Activated CD8-positive, alpha-beta memory T cell treated with anti-CD3 and anti-CD28 coated beads, Interleukin-2, amount 50 U/mL, for 24 hours (primary cell): ENCODE data around the gene IQGAP2.

ENCODE experiments used
- DNase-seq: peaks from one replicate; pipeline ENCODE4 v3.0.0-alpha.2; 2020; ENCODE audit errors: extremely low read depth

The IQGAP2 gene

DNA sequence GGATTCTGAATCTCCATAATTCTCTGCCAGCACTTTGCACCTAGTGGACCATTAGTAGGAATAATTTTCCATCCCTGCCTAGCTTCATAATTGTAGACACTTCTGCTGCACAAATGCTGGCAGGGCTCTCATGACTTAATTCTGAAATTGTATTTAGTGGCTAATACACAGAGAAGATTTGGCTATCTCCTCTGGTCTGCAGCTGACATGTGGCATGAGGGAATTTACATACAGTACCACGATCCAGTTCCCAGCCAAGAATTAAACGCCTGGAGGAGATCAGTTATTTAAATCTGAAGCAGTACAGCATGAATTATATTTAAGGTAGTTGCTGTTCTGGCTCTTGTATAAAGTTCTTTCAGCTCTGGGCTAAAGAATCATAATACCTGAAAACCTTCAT, 46.5 kb downstream of the IQGAP2 start:
- DNase-seq = no peak

- no peak for DNase-seq
Observed at GRCh38 chr5:76450054-76450453, 47.0 kb downstream of the IQGAP2 start.

DNA sequence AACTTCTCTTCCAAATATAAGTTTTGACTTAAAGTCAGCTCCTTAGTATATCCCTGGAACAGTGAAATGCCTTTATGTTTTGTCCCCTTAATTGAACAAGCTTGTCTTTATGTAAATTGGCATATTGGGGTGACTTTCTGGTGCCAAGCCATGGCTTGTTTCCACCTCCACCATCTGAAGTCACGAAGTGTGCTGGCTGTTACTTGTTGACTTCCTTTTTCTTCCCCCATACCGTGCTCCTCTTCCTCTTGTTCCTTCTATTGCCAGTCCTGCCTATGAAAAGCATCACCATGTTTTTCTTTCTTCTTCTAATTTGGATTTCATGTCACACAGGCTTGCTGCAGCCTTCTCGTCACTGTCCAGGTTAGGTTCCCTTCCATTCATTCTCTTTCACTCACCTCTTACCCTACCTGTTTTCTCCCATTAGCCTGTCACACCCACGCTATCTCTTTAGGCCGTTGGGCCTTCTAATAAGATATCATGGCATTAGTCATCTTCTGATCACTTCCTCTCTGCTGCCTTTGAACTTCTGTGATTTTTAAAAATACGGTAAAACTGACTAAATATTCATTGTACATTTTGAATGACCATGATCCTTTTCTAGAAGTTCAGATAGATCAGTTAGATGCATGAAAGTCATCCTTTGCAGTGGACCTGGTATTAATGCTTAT, 48.1 kb downstream of the IQGAP2 start:
- no peak for DNase-seq

DNA sequence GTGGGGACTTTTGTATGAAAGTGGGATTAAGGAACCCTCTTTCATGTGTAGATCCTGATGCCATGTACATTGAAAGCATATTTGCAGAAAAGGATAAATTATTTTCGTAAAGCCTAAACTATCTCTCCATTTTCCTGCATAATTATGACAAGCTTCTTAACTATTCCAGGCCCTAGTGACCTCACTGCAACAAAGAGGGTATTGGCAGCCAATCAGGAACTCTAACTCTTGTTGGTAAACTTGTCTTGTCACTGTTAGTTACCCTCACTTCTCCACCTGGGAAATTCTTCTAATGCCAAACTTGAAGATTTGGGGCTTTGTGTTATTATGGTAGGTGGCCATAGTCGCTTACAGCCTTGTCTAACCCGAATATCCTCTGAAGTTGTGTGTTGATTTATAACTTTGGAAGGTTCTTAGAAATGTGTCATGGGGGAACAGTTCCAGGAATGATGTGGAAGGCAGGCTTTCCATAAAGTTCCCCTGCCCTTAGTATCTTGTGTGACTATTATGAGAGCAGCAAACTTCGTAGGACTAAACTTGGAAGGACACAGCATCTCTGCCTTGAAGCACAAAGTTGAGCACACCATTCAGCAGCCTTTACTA, 52.5 kb downstream of the IQGAP2 start:
- DNase-seq = no peak

DNA sequence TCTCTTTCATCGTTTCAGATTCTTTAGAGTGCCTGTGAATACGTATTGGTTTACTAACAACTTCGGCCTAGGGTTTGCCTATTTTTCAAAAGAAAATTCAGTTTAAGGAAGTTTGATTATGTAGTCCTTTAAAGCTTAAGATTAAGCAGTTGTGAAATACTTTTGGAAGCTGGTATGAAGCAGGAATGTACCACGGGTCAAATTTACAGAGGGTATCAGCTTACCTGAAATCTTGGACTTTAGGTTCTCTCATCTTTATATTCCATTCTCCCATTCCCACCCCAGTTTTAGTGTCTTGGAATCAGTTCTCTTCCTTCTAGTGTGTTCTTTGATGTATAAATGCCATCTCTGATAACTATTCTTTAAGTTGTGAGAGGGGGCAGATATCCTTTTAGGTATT, 53.2 kb downstream of the IQGAP2 start:
- DNase-seq = no peak

GRCh38 chr5:76457674-76458485, 54.8 kb downstream of the IQGAP2 start:
- no peak for DNase-seq

DNA sequence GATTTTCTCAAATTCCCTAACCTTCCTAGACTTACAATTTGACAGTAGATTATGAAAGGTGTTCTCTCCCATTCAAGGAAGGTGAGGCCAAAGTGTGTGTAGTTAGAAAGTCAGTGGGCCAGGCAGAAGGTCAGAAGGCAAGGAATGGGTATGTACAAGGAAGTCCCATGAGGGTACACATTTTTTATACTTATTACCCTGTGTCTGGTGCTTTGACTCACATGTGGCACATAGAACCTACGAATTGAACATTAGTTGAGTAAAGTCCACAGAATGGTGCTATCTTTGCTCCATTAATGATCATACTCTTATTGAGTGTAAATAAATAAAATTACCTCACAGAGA, 55.4 kb downstream of the IQGAP2 start:
- no peak for DNase-seq

DNA sequence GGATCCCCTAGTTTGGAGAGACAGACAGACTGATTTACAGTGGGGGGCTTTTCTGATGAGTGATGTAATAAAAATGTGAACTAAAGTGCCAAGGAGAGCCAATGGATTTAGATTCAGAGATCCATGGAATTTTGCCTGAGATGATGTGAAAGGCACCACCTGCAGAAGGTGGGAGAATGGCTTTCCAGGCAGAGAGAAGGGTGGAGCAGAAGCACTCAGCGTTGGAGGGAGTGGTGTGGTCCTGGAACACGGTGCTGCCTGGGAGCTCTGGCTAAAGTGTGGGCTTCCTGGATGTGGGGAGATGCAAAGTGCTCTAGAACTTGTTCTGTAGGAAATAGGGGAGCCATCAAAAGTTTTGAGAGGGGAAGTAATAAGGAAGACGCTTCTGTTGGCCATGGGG, 57.0 kb downstream of the IQGAP2 start:
- DNase-seq = no peak

DNA sequence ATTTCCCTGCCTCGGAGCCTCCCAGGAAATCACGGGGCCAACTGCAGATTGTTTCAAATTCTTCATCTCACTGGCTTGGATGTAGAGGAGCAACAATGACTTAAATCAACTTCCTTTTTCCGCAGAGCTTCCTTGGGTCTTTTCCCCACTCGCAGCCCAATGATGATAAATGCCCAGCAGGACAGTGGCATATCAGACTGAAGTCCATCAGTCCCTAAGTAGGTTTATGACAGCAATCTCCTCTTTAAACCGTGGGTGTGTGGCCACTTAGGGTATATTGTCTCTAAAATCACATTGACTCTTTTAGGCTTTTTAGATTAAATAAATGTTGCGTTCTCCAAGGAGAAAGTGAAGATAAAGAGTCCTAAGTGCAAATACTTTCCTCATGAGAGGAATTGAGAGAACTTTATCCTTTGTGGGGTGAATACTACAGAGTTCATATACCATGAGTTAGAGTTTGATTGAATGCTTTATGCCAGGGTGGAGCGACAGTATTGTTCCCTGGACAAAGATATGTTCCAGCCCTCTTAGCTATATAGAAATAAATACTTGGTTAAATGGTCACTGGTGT, 59.1 kb downstream of the IQGAP2 start:
- no peak for DNase-seq

DNA sequence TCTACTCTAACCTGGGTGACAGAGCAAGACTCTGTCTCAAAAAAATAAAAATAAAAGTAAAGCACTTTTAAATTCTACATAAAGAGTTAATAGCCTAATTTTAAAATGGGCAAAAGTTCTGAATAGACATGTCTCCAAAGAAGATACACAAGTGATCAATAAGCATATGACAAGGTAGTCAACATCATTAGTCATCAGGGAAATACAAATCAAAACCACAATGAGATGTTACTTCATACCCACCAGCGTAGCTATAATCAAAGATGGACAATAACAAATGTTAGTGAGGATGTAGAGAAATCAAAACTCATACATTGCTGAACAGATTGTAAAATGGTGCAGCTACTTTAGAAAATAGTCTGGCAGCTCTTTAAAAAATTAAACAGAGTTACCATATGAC, 64.1 kb downstream of the IQGAP2 start:
- no peak for DNase-seq

GRCh38 chr5:76468635-76469425, 65.7 kb downstream of the IQGAP2 start:
- DNase-seq = no peak

DNA sequence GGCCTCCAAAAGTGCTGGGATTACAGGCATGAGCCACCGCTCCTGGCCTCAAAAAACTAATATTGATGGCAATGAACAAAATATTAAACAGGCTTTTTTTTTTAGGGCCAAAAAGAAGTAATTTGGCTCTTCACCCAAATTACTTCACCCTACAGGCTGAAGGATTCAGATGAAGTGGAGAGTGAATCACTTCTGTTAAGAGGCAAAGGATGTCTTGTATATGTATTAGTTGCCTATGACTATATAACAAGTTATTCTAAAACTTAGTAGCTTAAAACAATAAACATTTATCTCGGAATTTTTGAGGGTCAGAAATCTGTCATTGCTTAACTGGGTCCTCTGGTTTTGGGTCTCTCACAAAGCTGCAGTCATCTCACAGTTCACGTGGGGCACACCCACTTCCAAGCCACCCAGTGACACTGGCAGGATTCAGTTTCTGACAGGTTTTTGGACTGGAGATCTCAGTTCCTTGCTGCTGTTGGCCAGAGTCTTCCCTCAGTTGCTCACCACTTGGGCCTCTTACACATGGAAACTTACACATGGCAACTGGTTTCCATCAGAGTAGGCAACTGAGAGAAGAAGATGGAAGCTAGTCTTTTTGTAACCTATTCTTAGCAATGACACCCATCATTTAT, 66.7 kb downstream of the IQGAP2 start:
- DNase-seq = no peak

- DNase-seq = no peak
Observed at GRCh38 chr5:76470976-76471375, 67.9 kb downstream of the IQGAP2 start.

GRCh38 chr5:76471406-76471805, 68.3 kb downstream of the IQGAP2 start:
- no peak for DNase-seq

- DNase-seq = no peak
Observed at GRCh38 chr5:76471987-76472334, 68.9 kb downstream of the IQGAP2 start.

DNA sequence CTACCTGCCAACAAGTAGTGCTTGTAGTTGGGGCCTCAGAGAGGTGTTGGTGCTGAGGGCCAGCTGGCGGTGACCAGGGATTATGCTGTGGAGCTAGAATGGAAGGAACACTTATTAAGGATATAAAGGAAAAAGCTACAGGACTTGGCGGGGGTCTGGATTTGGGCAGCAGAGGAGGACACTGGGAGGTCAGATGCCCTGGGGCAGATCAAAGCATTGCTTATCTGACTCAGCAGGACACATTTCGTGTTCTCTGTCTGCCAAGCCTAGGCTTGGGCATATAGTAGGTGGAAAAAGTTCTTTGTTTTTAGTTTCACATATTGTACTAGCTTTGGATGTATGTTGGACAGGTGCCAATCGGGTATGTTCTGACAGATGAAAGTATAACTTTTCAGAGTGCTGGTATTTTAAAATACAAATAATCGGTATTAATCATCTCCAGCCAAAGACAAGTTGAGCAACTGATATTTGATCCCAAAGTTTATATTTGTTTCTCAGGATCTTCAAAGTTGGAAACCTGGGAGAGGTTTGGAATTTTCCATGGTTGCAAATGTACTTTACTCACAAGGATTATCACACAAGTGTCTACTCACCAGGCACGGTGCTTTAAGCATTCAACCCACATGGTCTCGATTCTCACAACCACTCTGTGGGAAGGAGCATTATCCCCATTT, 69.4 kb downstream of the IQGAP2 start:
- no peak for DNase-seq

DNA sequence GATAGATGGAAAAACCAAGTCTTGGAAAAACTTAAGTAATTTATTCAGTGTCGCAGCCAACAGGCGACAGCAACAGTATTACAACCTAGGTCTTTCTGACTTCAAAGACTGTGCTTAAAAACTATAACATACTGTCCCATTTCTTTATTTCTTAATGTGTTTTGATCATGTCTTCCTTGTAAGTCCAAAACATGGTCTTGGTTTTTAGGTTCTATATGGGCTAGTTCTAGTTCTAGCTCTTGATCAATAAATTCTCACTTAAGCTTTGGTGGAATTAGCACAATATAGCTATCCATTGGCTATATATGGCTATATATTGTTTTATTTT, 69.9 kb downstream of the IQGAP2 start:
- DNase-seq = no peak

DNA sequence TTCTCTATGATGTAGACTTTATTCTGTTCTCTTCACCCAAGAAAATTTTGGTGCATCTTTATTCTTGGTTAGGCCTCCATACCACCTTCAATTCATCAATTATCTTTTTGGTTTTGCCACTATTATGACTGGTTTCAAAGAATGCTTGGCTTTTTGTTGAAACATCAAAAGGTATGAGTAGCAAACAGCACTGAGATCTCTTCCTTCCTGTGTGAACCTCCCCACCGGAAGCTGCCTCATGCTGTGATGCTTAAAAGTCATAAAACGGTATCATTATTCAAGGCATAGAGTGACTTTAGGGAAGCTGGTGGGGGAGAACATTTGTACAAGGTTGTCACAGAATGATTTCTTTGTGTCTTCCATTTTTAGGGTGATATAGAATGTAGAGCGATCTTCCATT, 70.6 kb downstream of the IQGAP2 start:
- peak; percentile 18 for DNase-seq

DNA sequence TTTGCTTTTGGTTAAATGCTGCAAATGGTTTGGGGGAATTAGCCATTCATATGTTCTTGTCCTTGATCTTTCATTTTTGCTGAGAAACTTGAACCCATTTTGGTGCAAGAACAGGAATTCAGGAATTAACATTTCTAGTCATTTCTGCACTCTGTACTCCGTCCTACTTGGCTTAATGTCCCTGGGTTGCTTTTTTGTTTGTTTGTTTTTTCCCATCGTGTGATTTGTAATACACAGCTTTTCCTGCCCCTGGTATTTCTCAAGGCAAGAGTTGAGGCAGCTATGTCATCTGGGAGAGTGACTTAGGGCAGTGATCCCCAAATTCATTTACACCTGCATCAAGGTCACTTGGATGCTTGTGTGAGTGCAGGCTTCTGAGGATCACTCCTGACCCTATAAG, 71.3 kb downstream of the IQGAP2 start:
- DNase-seq = no peak

DNA sequence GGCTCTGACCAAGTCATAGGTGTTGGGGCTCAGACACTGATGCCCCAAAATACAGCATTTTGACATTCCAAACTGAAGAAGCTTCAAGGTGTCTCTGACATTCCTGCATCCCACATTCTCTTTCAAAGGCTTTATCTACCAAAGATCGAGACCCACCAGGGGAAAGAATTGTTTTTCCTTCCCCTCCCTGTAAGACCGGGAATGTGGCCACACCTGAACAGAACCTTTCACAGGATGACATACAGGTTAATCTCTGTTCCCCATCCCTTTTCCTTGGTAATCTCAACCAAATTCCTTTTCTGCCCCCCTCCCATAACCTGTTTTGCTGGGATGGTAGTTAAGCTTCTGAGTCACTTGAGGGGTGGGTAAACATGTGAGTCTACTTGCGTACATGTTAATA, 72.3 kb downstream of the IQGAP2 start:
- DNase-seq = no peak

DNA sequence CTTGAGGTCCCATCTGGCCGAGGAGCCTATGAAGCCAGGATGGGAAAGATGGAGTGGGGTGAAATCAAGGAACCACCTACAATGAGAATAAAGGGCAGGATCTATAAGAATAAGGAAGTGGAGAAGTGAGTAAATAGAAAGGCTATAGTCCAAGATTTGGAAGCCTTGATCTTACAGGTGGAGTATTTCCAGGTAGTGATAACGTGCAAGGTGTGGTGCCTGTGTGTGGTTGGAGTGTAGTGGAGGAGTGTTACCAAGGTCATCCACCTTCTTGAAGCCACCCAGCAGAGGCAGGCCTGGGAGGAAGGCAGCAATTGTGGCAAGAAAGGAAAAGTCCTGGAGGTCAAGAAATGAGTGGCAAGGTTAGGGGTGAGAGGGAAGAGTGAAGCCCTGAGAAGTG, 72.9 kb downstream of the IQGAP2 start:
- no peak for DNase-seq
